CD14-positive monocyte (primary cell): ENCODE data around the gene PFKP. TPM values are rescaled to one million over a fixed set of nuclear protein-coding genes. Genes with fewer than 3 reads are reported as not detected.

Experiments used
- DNase-seq, 3 donors: peaks; one replicate each; pipeline ENCODE4 v3.0.0-alpha.2; 2011 to 2022
- H2AFZ ChIP-seq: 2 replicates; pipeline ENCODE4 v1.6.0; 2012; ENCODE audit warnings: mild to moderate bottlenecking, low read depth, low read length, inconsistent platforms; ENCODE audit not compliant: insufficient read depth, poor library complexity, severe bottlenecking
- H3K27ac ChIP-seq, 2 donors: 1 replicate in 1 of 2; 2 replicates in 1 of 2; pipeline ENCODE4 v1.5.1; 2012 to 2013; ENCODE audit warnings: low read length in 2 of 2, control low read depth in 1 of 2, inconsistent platforms in 1 of 2, low read depth in 1 of 2, mild to moderate bottlenecking in 1 of 2
- H3K27me3 ChIP-seq, 2 donors: one replicate each; pipeline versions ENCODE4 v1.6.0 to v1.6.1; 2011 to 2013; ENCODE audit warnings: low read length in 2 of 2; ENCODE audit not compliant: control insufficient read depth in 2 of 2, insufficient read depth in 2 of 2
- H3K36me3 ChIP-seq, 2 donors: replicated peaks in 1 of 2; 1 replicate in 1 of 2; 2 replicates in 1 of 2; pipeline versions ENCODE4 v1.5.1 to v1.6.1; 2012 to 2013; ENCODE audit warnings: low read length in 2 of 2, control low read depth in 1 of 2, inconsistent platforms in 1 of 2, mild to moderate bottlenecking in 1 of 2; ENCODE audit not compliant: insufficient read depth in 2 of 2, control insufficient read depth in 1 of 2
- H3K4me1 ChIP-seq, 2 donors: 1 replicate in 1 of 2; 2 replicates in 1 of 2; pipeline versions ENCODE4 v1.5.1 to v1.6.1; 2012 to 2013; ENCODE audit warnings: low read length in 2 of 2, control low read depth in 1 of 2, inconsistent platforms in 1 of 2, mild to moderate bottlenecking in 1 of 2, moderate library complexity in 1 of 2; ENCODE audit not compliant: insufficient read depth in 2 of 2, control insufficient read depth in 1 of 2
- H3K4me2 ChIP-seq: replicated peaks from 2 replicates; pipeline ENCODE3; 2012; ENCODE audit warnings: low read length, moderate library complexity, mild to moderate bottlenecking; ENCODE audit not compliant: poor library complexity, severe bottlenecking; ENCODE audit errors: extremely low read depth
- H3K4me3 ChIP-seq, 3 experiments: fragments of 200-600 bp in 1 of 3; sonication (generic) in 1 of 3; replicated peaks in 1 of 3; 1 replicate in 2 of 3; 2 replicates in 1 of 3; pipeline ENCODE4 v1.5.1; 2011 to 2013; ENCODE audit warnings: low read length in 3 of 3, mild to moderate bottlenecking in 3 of 3, control low read depth in 2 of 3, low read depth in 2 of 3, inconsistent platforms in 1 of 3, moderate library complexity in 1 of 3
- H3K79me2 ChIP-seq: 2 replicates; pipeline ENCODE4 v1.6.0; 2012; ENCODE audit warnings: mild to moderate bottlenecking, control low read depth, inconsistent platforms, low read length, moderate library complexity; ENCODE audit not compliant: insufficient read depth
- H3K9ac ChIP-seq: 2 replicates; pipeline ENCODE4 v1.6.0; 2017; ENCODE audit warnings: low read length, mild to moderate bottlenecking; ENCODE audit not compliant: insufficient read depth, poor library complexity, severe bottlenecking
- H3K9me3 ChIP-seq, 2 donors: replicated peaks in 1 of 2; 1 replicate in 1 of 2; 2 replicates in 1 of 2; pipeline versions ENCODE4 v1.5.1 to v1.6.1; 2012 to 2013; ENCODE audit warnings: low read length in 2 of 2, control low read depth in 1 of 2; ENCODE audit not compliant: control insufficient read depth in 1 of 2, insufficient read depth in 1 of 2
- H4K20me1 ChIP-seq: 2 replicates; pipeline ENCODE4 v1.6.0; 2012; ENCODE audit warnings: mild to moderate bottlenecking, low read length, control low read depth, moderate library complexity; ENCODE audit not compliant: insufficient read depth
- H3K27ac Mint-ChIP-seq, 7 donors: one replicate each; pipeline ENCODE4 v1.8.0; 2020; ENCODE audit warnings: mild to moderate bottlenecking in 7 of 7, mixed read lengths in 7 of 7, moderate library complexity in 6 of 7, inconsistent platforms in 2 of 7
- H3K27me3 Mint-ChIP-seq, 3 donors: one replicate each; pipeline ENCODE4 v1.8.0; 2021 to 2022; ENCODE audit warnings: low read depth in 3 of 3, mild to moderate bottlenecking in 3 of 3, mixed read lengths in 3 of 3, moderate library complexity in 3 of 3, inconsistent platforms in 1 of 3
- H3K36me3 Mint-ChIP-seq, 2 donors: one replicate each; pipeline ENCODE4 v1.8.0; 2020; ENCODE audit warnings: mixed read lengths in 2 of 2, inconsistent platforms in 1 of 2, mild to moderate bottlenecking in 1 of 2
- H3K4me1 Mint-ChIP-seq: one replicate; pipeline ENCODE4 v1.8.0; 2020; ENCODE audit warnings: mild to moderate bottlenecking, mixed read lengths
- H3K4me3 Mint-ChIP-seq, 2 donors: one replicate each; pipeline ENCODE4 v1.8.0; 2020; ENCODE audit warnings: mild to moderate bottlenecking in 2 of 2, mixed read lengths in 2 of 2, moderate library complexity in 1 of 2
- H3K9me3 Mint-ChIP-seq, 7 donors: one replicate each; pipeline ENCODE4 v1.8.0; 2020 to 2022; ENCODE audit warnings: mixed read lengths in 7 of 7, mild to moderate bottlenecking in 6 of 7, moderate library complexity in 6 of 7, inconsistent platforms in 2 of 7
- WGBS: methylation state at CpG from one replicate; pipeline ENCODE4 v1.1.5; 2013; ENCODE audit warnings: missing lambda C conversion rate; ENCODE audit not compliant: insufficient coverage; 5-methylcytosine and 5-hydroxymethylcytosine counted together
- intact Hi-C, 2 donors: fragments of 100-400 bp; cut with micrococcal nuclease; formaldehyde crosslinking; loops; one replicate each; pipeline versions ENCODE4 v1.15.0 to v1.15.1; 2023
- polyA plus RNA-seq, 3 donors: library from polyadenylated mRNA; depleted of rRNA in 1 of 3; unstranded in 2 of 3; stranded (reverse) in 1 of 3; fragments of 300-500 nt in 2 of 3; fragments of >200 nt in 1 of 3; fragmentation: Illumina TruSeq in 2 of 3; gene quantifications; 1 replicate in 2 of 3; 2 replicates in 1 of 3; pipeline ENCODE4 v1.2.3, GENCODE V29; 2012 to 2021
- TF ChIP-seq, protein P1 (sequence below): fragments of 200-600 bp; IDR thresholded peaks from one replicate; pipeline ENCODE4 v1.8.0; 2022; ENCODE audit warnings: antibody characterized with exemption, mild to moderate bottlenecking

PFKP gene
- polyA plus RNA-seq, 3 donors: 6.5 to 14.2 (median 8.1) TPM

DNA sequence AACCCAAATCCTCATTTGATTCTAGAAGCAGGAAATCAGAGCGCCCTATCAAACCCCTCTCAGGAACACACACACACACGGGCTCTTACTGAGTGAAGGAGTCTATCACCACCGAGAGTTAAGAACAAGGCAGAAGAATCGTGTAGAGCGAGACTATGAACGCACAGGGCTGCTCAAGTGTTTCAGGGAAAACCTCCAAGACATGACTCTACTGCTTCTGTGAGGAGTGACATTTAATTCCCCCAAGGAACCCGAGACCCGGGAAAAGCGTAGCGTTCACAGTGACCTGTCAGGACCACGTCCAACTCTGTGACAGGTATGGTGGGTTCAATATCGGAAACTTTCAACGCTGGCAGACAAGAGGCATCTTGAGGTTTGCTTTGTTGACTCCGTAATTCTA is 83.6 kb downstream of the PFKP start:
- Histone ChIP-seq H3K4me1 (no peaks in the 10 kb centered on the region), H2AFZ (no peak overlapping the region), H4K20me1 (no peaks in the 10 kb centered on the region), H3K4me3 (no peak overlapping the region), H3K9me3 (no peaks in the 10 kb centered on the region), H3K27me3 (no peaks in the 10 kb centered on the region), H3K27ac (no peak overlapping the region), H3K36me3 (peaks cover 84 to 100% of the 10 kb centered on the region in 2 donors), H3K9ac (no peak overlapping the region), H3K79me2 (no peaks in the 10 kb centered on the region), H3K4me2 (no peak overlapping the region)
- H3K4me3 Mint-ChIP-seq: no peak overlapping the region
- no peaks in the 10 kb centered on the region for H3K9me3 Mint-ChIP-seq
- no peaks in the 10 kb centered on the region for H3K27me3 Mint-ChIP-seq
- DNase-seq: no peak
- intact Hi-C loops: no loop called here
- WGBS: 92% methylated on average over 8 of the region's 14 CpGs
- H3K27ac Mint-ChIP-seq: peak overlapping the region in 3 of 7 donors; percentile 4 to 48 (median 43)
- H3K4me1 Mint-ChIP-seq: no peaks in the 10 kb centered on the region
- TF ChIP-seq, protein P1, sequence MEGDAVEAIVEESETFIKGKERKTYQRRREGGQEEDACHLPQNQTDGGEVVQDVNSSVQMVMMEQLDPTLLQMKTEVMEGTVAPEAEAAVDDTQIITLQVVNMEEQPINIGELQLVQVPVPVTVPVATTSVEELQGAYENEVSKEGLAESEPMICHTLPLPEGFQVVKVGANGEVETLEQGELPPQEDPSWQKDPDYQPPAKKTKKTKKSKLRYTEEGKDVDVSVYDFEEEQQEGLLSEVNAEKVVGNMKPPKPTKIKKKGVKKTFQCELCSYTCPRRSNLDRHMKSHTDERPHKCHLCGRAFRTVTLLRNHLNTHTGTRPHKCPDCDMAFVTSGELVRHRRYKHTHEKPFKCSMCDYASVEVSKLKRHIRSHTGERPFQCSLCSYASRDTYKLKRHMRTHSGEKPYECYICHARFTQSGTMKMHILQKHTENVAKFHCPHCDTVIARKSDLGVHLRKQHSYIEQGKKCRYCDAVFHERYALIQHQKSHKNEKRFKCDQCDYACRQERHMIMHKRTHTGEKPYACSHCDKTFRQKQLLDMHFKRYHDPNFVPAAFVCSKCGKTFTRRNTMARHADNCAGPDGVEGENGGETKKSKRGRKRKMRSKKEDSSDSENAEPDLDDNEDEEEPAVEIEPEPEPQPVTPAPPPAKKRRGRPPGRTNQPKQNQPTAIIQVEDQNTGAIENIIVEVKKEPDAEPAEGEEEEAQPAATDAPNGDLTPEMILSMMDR: no peak
- H3K36me3 Mint-ChIP-seq: peaks cover 94 to 96% of the 10 kb centered on the region in 2 donors

DNA sequence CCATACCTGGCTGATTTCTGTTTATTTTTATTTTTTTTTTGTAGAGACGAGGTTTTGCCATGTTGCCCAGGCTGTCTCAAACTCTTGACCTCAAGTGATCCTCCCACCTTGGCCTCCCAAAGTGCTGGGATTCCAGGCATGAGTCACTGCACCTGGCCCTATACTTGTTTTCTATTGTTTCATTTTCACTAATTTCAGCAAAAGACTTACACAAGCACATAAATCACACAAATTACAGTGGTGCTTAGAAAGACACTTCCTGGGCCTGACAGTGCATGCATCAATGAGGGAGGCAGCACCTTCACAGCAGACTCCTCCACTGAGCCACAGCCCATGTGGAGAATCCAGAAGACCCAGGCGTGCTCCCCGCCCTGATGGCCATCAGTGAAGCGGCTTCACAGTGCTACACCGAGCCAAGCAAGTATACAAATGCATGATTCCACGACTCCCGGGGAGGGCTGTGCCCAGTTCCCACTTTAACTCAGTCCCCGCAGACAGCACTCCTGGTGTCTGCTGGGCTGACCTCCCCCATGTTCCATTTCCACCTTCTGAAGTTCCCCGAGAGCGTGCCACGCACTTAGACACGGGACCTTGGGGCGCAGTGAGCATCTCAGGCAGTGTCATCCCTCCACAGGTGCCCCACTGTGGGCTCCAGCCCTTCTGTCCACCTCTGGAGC is 84.7 kb downstream of the PFKP start:
- Mint-ChIP-seq H3K4me3 (no peak overlapping the region), H3K4me1 (no peaks in the 10 kb centered on the region), H3K36me3 (peaks cover 91 to 93% of the 10 kb centered on the region in 2 donors), H3K27me3 (no peaks in the 10 kb centered on the region), H3K27ac (peak overlapping the region in 1 of 7 donors; percentile 66), H3K9me3 (no peaks in the 10 kb centered on the region)
- no peaks in the 10 kb centered on the region for H3K27me3 ChIP-seq
- H3K36me3 ChIP-seq: peaks cover 82 to 100% of the 10 kb centered on the region in 2 donors
- no peak for DNase-seq
- no peak overlapping the region for H3K4me2 ChIP-seq
- H3K9ac ChIP-seq: no peak overlapping the region
- 97% methylated on average over 12 of the region's 13 CpGs for WGBS
- H2AFZ ChIP-seq: no peak overlapping the region
- no peak overlapping the region for H3K4me3 ChIP-seq
- TF ChIP-seq, protein P1: no peak
- intact Hi-C loops: no loop called here
- H3K9me3 ChIP-seq: no peaks in the 10 kb centered on the region
- no peaks in the 10 kb centered on the region for H3K79me2 ChIP-seq
- H3K4me1 ChIP-seq: no peaks in the 10 kb centered on the region
- H3K27ac ChIP-seq: no peak overlapping the region
- no peaks in the 10 kb centered on the region for H4K20me1 ChIP-seq
